SK-N-MC (cell line): ENCODE results near the gene TAAR1.

Source experiments
- EZH2 ChIP-seq: fragments of 200-600 bp; sonication (generic); IDR thresholded peaks from one replicate; pipeline ENCODE4 v1.6.1; 2017; ENCODE audit warnings: antibody characterized with exemption
- FOXP2 ChIP-seq: optimal IDR thresholded peaks from 2 replicates; pipeline ENCODE3; 2011; ENCODE audit warnings: mild to moderate bottlenecking, moderate library complexity; ENCODE audit not compliant: insufficient read depth; ENCODE audit errors: extremely low read length, control extremely low read depth

- TF ChIP-seq FOXP2 (no peak), EZH2 (no peak)
Observed at GRCh38 chr6:132650429-132650828, 8.6 kb downstream of the TAAR1 start.
